ENCODE data around the gene ANKRD18B.

- no peak for TF ChIP-seq CTCF (IDR thresholded peaks at IDR 0.05)
- no peak for TF ChIP-seq POLR2A (IDR thresholded peaks at IDR 0.05)
Observed at GRCh38 chr9:33620738-33621439, 96.8 kb downstream of the ANKRD18B start.
